K562 (cell line): Measurements from ENCODE around the gene USP13. TPM values are rescaled to one million over a fixed set of nuclear protein-coding genes. Genes with fewer than 3 reads are reported as not detected.

ENCODE experiments used
- ATAC-seq: fragments of 200-7000 bp; cut with Tn5 transposase; 3 replicates; pipeline ENCODE4 v1.9.1; 2020; ENCODE audit warnings: moderate library complexity
- BruUV-seq: library from RNA; stranded (reverse); fragments of 400-500 nt; replicated peaks from 2 replicates; lab custom pipeline; 2021; lab: Mats Ljungman, UMichigan
- CTCF ChIA-PET: fragments of 300-600 bp; formaldehyde crosslinking; extraction: SDS; loops from one replicate; lab custom pipeline; 2021; ENCODE audit warnings: low intra/inter-chr PET ratio; lab: Yijun Ruan, JAX
- POLR2A ChIA-PET: fragments of 300-600, 350-650 bp; sonication (Branson Sonifier 250); formaldehyde crosslinking; extraction: SDS; loops from one replicate; lab custom pipeline; 2021; ENCODE audit warnings: antibody characterized with exemption, inconsistent platforms; lab: Yijun Ruan, JAX
- DNase-seq, 4 experiments: peaks; one replicate each; pipeline versions ENCODE4 v3.0.0 to v3.0.0-alpha.2; 2011 to 2018; ENCODE audit warnings: low spot score in 3 of 4, mixed read lengths in 3 of 4; ENCODE audit errors: extremely low read depth in 1 of 4
- FAIRE-seq: peaks from 2 replicates; lab custom pipeline; 2011; peaks lifted over from hg19 to GRCh38; lab: Jason Lieb, UNC
- H2AFZ ChIP-seq: 2 replicates; pipeline ENCODE4 v1.6.0; 2011; ENCODE audit warnings: low read depth, low read length, control low read depth, inconsistent platforms
- H3K27ac ChIP-seq: fragments of 200-600 bp; 3 replicates; pipeline ENCODE4 v1.8.0; 2011; ENCODE audit warnings: low read depth, mild to moderate bottlenecking, control low read depth, inconsistent platforms, low read length, moderate library complexity, mixed read lengths; ENCODE audit errors: extremely low read depth
- H3K27me3 ChIP-seq, 2 experiments: fragments of 300-600 bp in 1 of 2; 2 replicates in 1 of 2; 3 replicates in 1 of 2; pipeline versions ENCODE4 v1.6.0 to v1.8.0; 2011; ENCODE audit warnings: inconsistent platforms in 2 of 2, low read length in 2 of 2, mild to moderate bottlenecking in 1 of 2, mixed read lengths in 1 of 2, moderate library complexity in 1 of 2; ENCODE audit not compliant: control insufficient read depth in 2 of 2, insufficient read depth in 2 of 2
- H3K36me3 ChIP-seq: fragments of 300-600 bp; 3 replicates; pipeline ENCODE4 v1.8.0; 2011; ENCODE audit warnings: mild to moderate bottlenecking, low read length, inconsistent platforms; ENCODE audit not compliant: control insufficient read depth, insufficient read depth
- H3K4me1 ChIP-seq, 2 experiments: fragments of 200-600 bp in 1 of 2; replicated peaks in 1 of 2; 2 replicates in 1 of 2; 3 replicates in 1 of 2; pipeline versions ENCODE4 v1.5.1 to v1.8.0; 2011; ENCODE audit warnings: inconsistent platforms in 2 of 2, low read length in 2 of 2, mild to moderate bottlenecking in 1 of 2, mixed read lengths in 1 of 2, moderate library complexity in 1 of 2; ENCODE audit not compliant: control insufficient read depth in 2 of 2, insufficient read depth in 2 of 2
- H3K4me2 ChIP-seq: 2 replicates; pipeline ENCODE4 v1.6.1; 2011; ENCODE audit warnings: low read length, control low read depth, inconsistent platforms, mixed read lengths; ENCODE audit not compliant: insufficient read depth
- H3K4me3 ChIP-seq: fragments of 200-600 bp; sonication (generic), shearing (Covaris generic); 2 replicates; pipeline ENCODE4 v1.5.1; 2016; ENCODE audit warnings: control low read depth, inconsistent platforms
- H3K79me2 ChIP-seq: fragments of 200-600 bp; 3 replicates; pipeline ENCODE4 v1.8.0; 2011; ENCODE audit warnings: low read length, inconsistent platforms; ENCODE audit not compliant: control insufficient read depth, insufficient read depth
- H3K9ac ChIP-seq, 2 experiments: 2 replicates each; pipeline versions ENCODE4 v1.6.0 to v1.6.1; 2011; ENCODE audit warnings: low read depth in 2 of 2, low read length in 2 of 2, control low read depth in 1 of 2, inconsistent platforms in 1 of 2, mild to moderate bottlenecking in 1 of 2, mixed read lengths in 1 of 2; ENCODE audit not compliant: insufficient read depth in 1 of 2
- H3K9me1 ChIP-seq: one replicate; pipeline ENCODE4 v1.6.0; 2011; ENCODE audit warnings: inconsistent platforms, mild to moderate bottlenecking, low read length, moderate library complexity; ENCODE audit not compliant: control insufficient read depth, insufficient read depth
- H3K9me3 ChIP-seq: replicated peaks from 2 replicates; pipeline ENCODE4 v1.5.1; 2011; ENCODE audit warnings: low read depth, low read length, inconsistent platforms; ENCODE audit not compliant: control insufficient read depth, insufficient read depth
- H4K20me1 ChIP-seq: replicated peaks from 2 replicates; pipeline ENCODE4 v1.6.1; 2011; ENCODE audit warnings: low read length, inconsistent platforms, mixed read lengths; ENCODE audit not compliant: control insufficient read depth, insufficient read depth
- CBFB ChIP-seq: sonication (generic); formaldehyde crosslinking; IDR thresholded peaks from 2 replicates; pipeline ENCODE4 v1.4.0; 2020; ENCODE audit warnings: mild to moderate bottlenecking, missing genetic modification reagents
- ELK3 ChIP-seq: fragments of 450-650 bp; formaldehyde crosslinking; IDR thresholded peaks from 2 replicates; pipeline ENCODE4 v1.4.0; 2020; ENCODE audit warnings: mild to moderate bottlenecking
- GABPB2 ChIP-seq: fragments of 250-450 bp; sonication (Bioruptor Pico); conservative IDR thresholded peaks from 2 replicates; pipeline ENCODE4 v1.5.1; 2021; ENCODE audit warnings: mild to moderate bottlenecking
- MED1 ChIP-seq: sonication (generic); formaldehyde crosslinking; IDR thresholded peaks from 2 replicates; pipeline ENCODE4 v1.8.1; 2023; ENCODE audit warnings: missing genetic modification reagents, borderline replicate concordance
- MTA2 ChIP-seq: fragments of 450-650 bp; IDR thresholded peaks from 2 replicates; pipeline ENCODE4 v1.6.1; 2016; ENCODE audit warnings: low read depth
- ZBTB43 ChIP-seq: sonication (generic); formaldehyde crosslinking; IDR thresholded peaks from 2 replicates; pipeline ENCODE4 v1.8.0; 2023; ENCODE audit warnings: mild to moderate bottlenecking, missing genetic modification reagents
- ZFX ChIP-seq: sonication (generic); formaldehyde crosslinking; IDR thresholded peaks from 2 replicates; pipeline ENCODE4 v1.8.0; 2022; ENCODE audit warnings: mild to moderate bottlenecking, missing genetic modification reagents, moderate library complexity
- ZNF23 ChIP-seq: fragments of 250-450 bp; sonication (Bioruptor Pico); IDR thresholded peaks from 2 replicates; pipeline ENCODE4 v1.4.0; 2020; ENCODE audit warnings: mild to moderate bottlenecking
- ZNF449 ChIP-seq: fragments of 250-450 bp; sonication (Bioruptor Pico); IDR thresholded peaks from 2 replicates; pipeline ENCODE4 v1.8.0; 2022; ENCODE audit warnings: moderate library complexity, mild to moderate bottlenecking, inconsistent platforms
- ZNF507 ChIP-seq: conservative IDR thresholded peaks from 2 replicates; pipeline ENCODE4 v1.6.1; 2017; ENCODE audit warnings: missing genetic modification characterization, missing compliant biosample characterization
- ZNF780A ChIP-seq: fragments of 250-450 bp; sonication (Bioruptor Pico); IDR thresholded peaks from 2 replicates; pipeline ENCODE4 v1.5.0; 2021; ENCODE audit warnings: mild to moderate bottlenecking
- WGBS: fragments of 100-300 bp; shearing (Covaris generic); methylation state at CpG from one replicate; pipeline ENCODE4 v1.1.6; 2016; ENCODE audit warnings: low coverage, mixed read lengths; ENCODE audit not compliant: insufficient coverage; ENCODE audit errors: missing lambda C conversion rate; 5-methylcytosine and 5-hydroxymethylcytosine counted together
- in situ Hi-C: fragments of 300-500 bp; cut with MboI; formaldehyde crosslinking; loops from 4 replicates; pipeline ENCODE4 v1.15.0; 2018; ENCODE audit warnings: inconsistent platforms, mixed read lengths
- intact Hi-C: fragments of 100-400 bp; cut with micrococcal nuclease; formaldehyde crosslinking; loops from 2 replicates; pipeline ENCODE4 v1.14.2; 2022
- polyA plus RNA-seq, 8 experiments: library from polyadenylated mRNA; depleted of rRNA in 4 of 8; stranded (reverse) in 5 of 8; unstranded in 3 of 8; fragments of >200 nt; fragmentation: Nextera tagmentation in 2 of 8; fragmentation: Illumina TruSeq in 1 of 8; extraction: Ambion mirVana in 2 of 8; extraction: Trizol in 1 of 8; gene quantifications; 2 replicates each; pipeline versions ENCODE4 v1.2.1 to v1.2.3, GENCODE V29; 2011 to 2014; ENCODE audit warnings: inconsistent platforms in 1 of 8, missing spikeins in 1 of 8
- total RNA-seq, 7 experiments: library from RNA; depleted of rRNA in 6 of 7; stranded (reverse); fragments of >200 nt in 6 of 7; fragmentation: Illumina TruSeq in 2 of 7; extraction: Trizol in 2 of 7; gene quantifications; 2 replicates each; pipeline versions ENCODE4 v1.2.1 to v1.2.3, GENCODE V29; 2011 to 2021; ENCODE audit warnings: low replicate concordance in 1 of 7

USP13 gene
- total and polyA plus RNA-seq, 9 of the 15 experiments (the other 6 are each of a cell fraction or from before 2014, with no cell fraction given), result 0.11 to 2.3 (median 0.51) TPM

GRCh38 chr3:179666436-179667035 lies 13.7 kb downstream of the USP13 start:
- TF ChIP-seq ZNF780A (CRISPR knock-in tag), result no peak
- no peak for TF ChIP-seq ZFX (CRISPR knock-in tag)
- TF ChIP-seq GABPB2 (CRISPR knock-in tag), result no peak
- TF ChIP-seq ZBTB43, result no peak
- no peak for TF ChIP-seq ZNF449 (CRISPR knock-in tag)
- no peak for TF ChIP-seq MTA2
- no peak for TF ChIP-seq ZNF23
- no peak for TF ChIP-seq CBFB (CRISPR knock-in tag)
- no peak for TF ChIP-seq MED1 (CRISPR knock-in tag)
- no peak for TF ChIP-seq ELK3 (CRISPR knock-in tag)
- no peak for TF ChIP-seq ZNF507 (tag)
- Histone ChIP-seq H3K4me3 (no peak overlapping the region), H3K9me1 (no peaks in the 10 kb centered on the region), H2AFZ (no peak overlapping the region), H3K36me3 (no peaks in the 10 kb centered on the region), H4K20me1 (no peaks in the 10 kb centered on the region), H3K9me3 (no peaks in the 10 kb centered on the region), H3K79me2 (no peaks in the 10 kb centered on the region), H3K9ac (no peak overlapping the region), H3K4me2 (no peak overlapping the region), H3K27me3 (peaks cover 14 to 44% of the 10 kb centered on the region in 2 experiments), H3K4me1 (no peaks in the 10 kb centered on the region), H3K27ac (no peak overlapping the region)
- 8% methylated on average over 8 of the region's 8 CpGs for WGBS
- DNase-seq (no peak), FAIRE-seq (no peak), ATAC-seq (peak; percentile 51; the same call in 2 of the 3 replicates)
- BruUV-seq, result no TSS peak
- CTCF ChIA-PET, result no interaction called here
- in situ Hi-C loops (no loop called here), intact Hi-C loops (no loop called here)
- POLR2A ChIA-PET, result interaction anchor here (1.2 kb wide), 1 partner anchor 8 kb away, joined by 5 read pairs; no protein-coding TSS in a partner anchor
